Right cardiac atrium (tissue), 5 donors: ENCODE measurements around the gene KAZN. TPM values are rescaled to one million over a fixed set of nuclear protein-coding genes. Genes with fewer than 3 reads are reported as not detected.
"Not testable (repeated sequence)": the region's sequence is repeated elsewhere in the genome, so short reads cannot be mapped to it uniquely, and the experiment has no call there.

Source experiments
- ATAC-seq, 2 donors: fragments of 200-7000 bp; cut with Tn5 transposase; one replicate each; pipeline versions ENCODE4 v1.8.0 to v1.9.1; 2020; ENCODE audit warnings: moderate library complexity in 2 of 2, mild to moderate bottlenecking in 1 of 2
- DNase-seq, 3 donors: peaks; one replicate each; pipeline ENCODE4 v3.0.0-alpha.2; 2020
- H3K27ac ChIP-seq: one replicate; pipeline ENCODE4 v1.5.1; 2013; ENCODE audit warnings: mild to moderate bottlenecking, low read length, control low read depth, moderate library complexity
- H3K27me3 ChIP-seq: one replicate; pipeline ENCODE4 v1.6.1; 2013; ENCODE audit not compliant: control insufficient read depth, insufficient read depth
- H3K4me1 ChIP-seq: one replicate; pipeline ENCODE4 v1.6.1; 2013; ENCODE audit warnings: low read length; ENCODE audit not compliant: control insufficient read depth, insufficient read depth
- H3K4me3 ChIP-seq: one replicate; pipeline ENCODE4 v1.5.1; 2013; ENCODE audit warnings: low read length, control low read depth
- H3K9me3 ChIP-seq: one replicate; pipeline ENCODE4 v1.6.1; 2013; ENCODE audit warnings: low read length; ENCODE audit not compliant: control insufficient read depth
- WGBS: extraction: QIAGEN DNeasy Blood & Tissue Kit; methylation state at CpG from one replicate; pipeline ENCODE4 v1.1.7; 2013; 5-methylcytosine and 5-hydroxymethylcytosine counted together
- intact Hi-C, 4 donors: fragments of 100-400 bp; cut with DNase I; formaldehyde crosslinking; loops; one replicate each; pipeline versions ENCODE4 v1.11.0 to v1.14.0; 2022 to 2023
- polyA plus RNA-seq: library from polyadenylated mRNA; stranded (reverse); fragments of 200-250 nt; gene quantifications from one replicate; pipeline ENCODE4 v1.2.3, GENCODE V29; 2013
- total RNA-seq, 4 donors: library from RNA; stranded (reverse); fragmentation: NEBNext Ultra II Directional; extraction: Animal tissue kit (Norgen Biotek cat#: 25700); gene quantifications; one replicate each; pipeline ENCODE4 v1.2.1, GENCODE V29; 2021
- donor health status: healthy with polysubstance abuse.
- donor health status: DM: no; HTN: yes; CAD: no.
- donor health status: DM: no; HTN: no; CAD: no.
- donor health status: DM: no; HTN: yes; CAD: no; lungs with severe emphysema.
- donor health status: DM: yes; HTN: yes; CAD: no.

The KAZN gene
- total and polyA plus RNA-seq, 5 donors, result 3.7 to 14.9 (median 12.7) TPM

DNA sequence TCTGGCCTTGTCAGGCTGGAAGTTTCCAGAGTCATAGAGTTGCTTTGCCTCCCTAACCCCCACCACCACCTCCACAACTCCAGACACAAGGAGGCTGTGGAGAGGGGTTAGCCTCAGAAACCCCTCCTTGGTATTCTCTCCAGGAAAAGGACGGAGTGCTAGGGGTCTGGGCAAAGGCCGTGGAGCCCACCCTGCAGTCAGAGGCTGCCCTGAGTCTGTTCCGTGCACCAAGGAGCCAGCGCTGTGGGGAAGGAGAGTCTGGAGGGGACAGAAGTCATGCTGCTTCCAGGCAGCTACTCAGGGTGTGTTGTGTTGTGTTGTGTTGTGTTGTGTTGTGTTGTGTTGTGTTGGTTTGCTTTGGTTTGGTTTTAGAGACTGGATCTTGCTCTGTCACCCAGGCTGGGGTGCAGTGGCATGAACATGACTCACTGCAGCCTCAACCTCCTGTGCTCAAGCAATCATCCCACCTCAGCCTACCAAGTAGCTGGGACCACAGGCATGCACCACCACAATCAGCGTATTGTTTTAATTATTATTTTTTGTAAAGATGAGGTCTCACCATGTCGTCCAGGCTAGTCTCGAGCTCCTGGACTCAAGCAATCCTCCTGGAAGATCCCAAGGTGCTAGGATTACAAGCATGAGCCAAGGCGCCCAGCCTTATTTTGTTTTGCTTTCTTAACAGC is 432.9 kb downstream of the KAZN start:
- DNase-seq (peak in 1 of 3 donors; percentile 8), ATAC-seq (no peak)
- Histone ChIP-seq H3K27me3 (no peaks in the 10 kb centered on the region), H3K4me1 (no peaks in the 10 kb centered on the region), H3K4me3 (no peak overlapping the region), H3K27ac (no peak overlapping the region), H3K9me3 (no peaks in the 10 kb centered on the region)
- intact Hi-C loops, result no loop called here
- 96% methylated on average over 8 of the region's 8 CpGs for WGBS

DNA sequence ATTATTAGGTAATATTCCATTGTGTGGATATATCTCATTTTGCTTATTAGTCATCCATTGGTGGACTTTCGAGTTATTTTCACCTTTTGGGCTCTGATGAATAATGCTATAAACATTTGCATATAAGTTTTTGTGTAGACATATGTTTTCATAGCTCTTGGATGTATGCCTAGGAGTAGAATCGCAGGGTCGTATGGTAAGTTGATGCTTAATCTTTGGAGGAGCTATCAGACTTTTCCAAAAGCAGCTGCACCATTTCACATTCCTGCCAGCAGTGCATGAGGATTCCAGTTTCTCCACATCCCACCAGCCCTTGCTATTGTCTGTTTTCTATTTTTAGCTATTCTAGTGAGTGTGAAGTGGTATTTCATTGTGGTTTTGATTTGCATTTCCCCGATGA is 434.8 kb downstream of the KAZN start:
- no peaks in the 10 kb centered on the region for H3K9me3 ChIP-seq
- ATAC-seq, result no peak
- DNase-seq, result no peak
- intact Hi-C loops, result no loop called here
- H3K27me3 ChIP-seq, result no peaks in the 10 kb centered on the region
- H3K4me1 ChIP-seq, result no peaks in the 10 kb centered on the region
- no peak overlapping the region for H3K4me3 ChIP-seq
- H3K27ac ChIP-seq, result no peak overlapping the region
- 64% methylated on average over 4 of the region's 4 CpGs for WGBS

DNA sequence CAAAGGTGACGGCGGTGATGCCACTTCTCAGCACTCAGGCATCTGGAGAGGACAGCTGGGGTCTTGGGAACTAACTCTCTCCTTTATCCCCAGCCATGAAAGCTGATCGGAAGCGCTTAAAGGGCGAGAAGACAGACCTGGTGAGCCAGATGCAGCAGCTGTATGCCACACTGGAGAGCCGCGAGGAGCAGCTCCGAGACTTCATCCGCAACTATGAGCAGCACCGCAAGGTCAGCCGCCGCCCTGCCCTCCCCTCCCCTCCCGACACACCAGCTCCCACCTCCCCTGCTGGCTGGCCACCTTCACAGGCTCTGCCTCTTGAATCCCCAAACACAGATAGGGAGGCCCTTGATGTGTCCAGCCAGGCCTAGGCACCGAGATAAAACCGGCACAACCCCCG is 436.2 kb downstream of the KAZN start:
- peak in 1 of 3 donors; percentile 34 for DNase-seq
- Histone ChIP-seq H3K4me3 (no peak overlapping the region), H3K27me3 (no peaks in the 10 kb centered on the region), H3K27ac (no peak overlapping the region), H3K9me3 (no peaks in the 10 kb centered on the region), H3K4me1 (no peaks in the 10 kb centered on the region)
- intact Hi-C loops, result no loop called here
- no peak for ATAC-seq
- WGBS, result 94% methylated on average over 16 of the region's 16 CpGs

DNA sequence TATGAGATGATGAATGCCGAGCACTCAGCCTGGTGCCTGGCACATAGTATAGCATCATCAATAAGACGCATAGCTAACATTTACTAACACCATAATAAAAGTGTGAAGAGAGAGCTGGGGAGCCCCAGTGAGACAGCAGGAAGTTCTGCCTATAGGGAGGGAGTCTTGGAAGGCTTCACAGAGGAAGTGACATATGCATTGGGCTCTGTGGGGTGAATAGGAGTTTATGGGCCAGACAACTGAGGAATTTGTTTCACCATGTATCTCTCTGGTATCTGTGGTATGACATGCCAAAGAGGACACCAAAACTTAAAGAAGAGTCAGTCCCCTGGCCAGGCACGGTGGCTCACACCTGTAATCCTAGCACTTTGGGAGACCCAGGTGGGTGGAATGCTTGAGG is 436.8 kb downstream of the KAZN start:
- intact Hi-C loops, result no loop called here

DNA sequence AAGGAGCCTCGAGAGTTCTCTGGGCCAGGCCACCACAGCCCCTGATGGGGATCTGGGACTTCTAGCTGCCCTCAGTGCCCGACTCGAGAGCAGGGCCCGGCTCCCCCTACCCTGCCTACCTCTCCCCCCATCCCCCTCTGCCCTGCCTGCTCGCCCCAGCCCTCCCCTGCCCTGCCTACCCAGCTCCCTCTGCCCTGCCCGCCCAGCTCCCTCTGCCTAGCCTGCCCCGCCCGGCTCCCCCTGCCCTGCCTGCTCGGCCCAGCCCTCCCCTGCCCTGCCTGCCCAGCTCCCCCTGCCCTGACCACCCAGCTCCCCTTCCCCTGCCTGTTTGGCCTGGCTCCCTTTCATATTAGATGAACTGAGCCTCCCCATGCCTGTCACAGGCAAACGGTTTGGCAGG is 437.6 kb downstream of the KAZN start:
- 76% methylated on average over 10 of the region's 10 CpGs for WGBS
- no peaks in the 10 kb centered on the region for H3K4me1 ChIP-seq
- no peak overlapping the region for H3K4me3 ChIP-seq
- ATAC-seq (no peak), DNase-seq (peak in 1 of 3 donors; percentile 57)
- no peaks in the 10 kb centered on the region for H3K9me3 ChIP-seq
- intact Hi-C loops, result no loop called here
- no peaks in the 10 kb centered on the region for H3K27me3 ChIP-seq
- no peak overlapping the region for H3K27ac ChIP-seq

More for the DNA sequence above, 436.8 kb downstream of the KAZN start:
- Histone ChIP-seq H3K4me3 (no peak overlapping the region), H3K27me3 (no peaks in the 10 kb centered on the region), H3K4me1 (no peaks in the 10 kb centered on the region), H3K27ac (no peak overlapping the region), H3K9me3 (no peaks in the 10 kb centered on the region)
- DNase-seq, result no peak
- WGBS, result 99% methylated on average over 3 of the region's 3 CpGs
- ATAC-seq, result no peak

DNA sequence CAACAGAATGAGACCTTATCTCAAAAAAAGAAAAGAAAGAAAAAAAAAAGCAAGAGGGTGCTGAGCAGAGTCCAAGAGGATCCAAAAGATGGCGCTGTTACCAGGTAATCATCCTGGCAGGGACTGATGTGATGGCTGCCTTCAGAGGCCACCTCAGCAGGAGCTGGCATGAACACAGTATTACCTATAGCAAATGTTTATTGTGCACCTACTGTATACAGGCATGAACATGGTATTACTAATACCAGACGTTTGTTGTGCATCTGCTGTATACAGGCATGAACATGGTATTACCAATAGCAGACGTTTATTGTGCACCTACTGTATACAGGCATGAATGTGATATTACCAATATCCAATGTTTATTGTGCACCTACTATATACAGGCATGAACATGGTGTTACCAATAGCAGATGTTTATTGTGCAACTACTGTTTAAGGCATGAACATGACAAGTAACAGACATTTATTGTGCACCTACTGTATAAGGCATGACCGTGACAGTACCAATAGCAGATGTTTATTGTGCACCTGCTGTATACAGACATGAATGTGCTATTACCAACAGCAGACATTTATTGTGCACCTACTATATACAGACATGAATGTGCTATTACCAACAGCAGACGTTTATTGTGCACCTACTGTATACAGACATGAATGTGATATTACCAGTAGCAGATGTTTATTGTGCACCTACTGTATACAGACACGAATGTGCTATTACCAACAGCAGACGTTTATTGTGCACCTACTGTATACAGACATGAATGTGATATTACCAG is 439.9 kb downstream of the KAZN start:
- intact Hi-C loops, result no loop called here
- H3K9me3 ChIP-seq, result no peaks in the 10 kb centered on the region
- WGBS, result 92% methylated on average over 7 of the region's 7 CpGs

DNA sequence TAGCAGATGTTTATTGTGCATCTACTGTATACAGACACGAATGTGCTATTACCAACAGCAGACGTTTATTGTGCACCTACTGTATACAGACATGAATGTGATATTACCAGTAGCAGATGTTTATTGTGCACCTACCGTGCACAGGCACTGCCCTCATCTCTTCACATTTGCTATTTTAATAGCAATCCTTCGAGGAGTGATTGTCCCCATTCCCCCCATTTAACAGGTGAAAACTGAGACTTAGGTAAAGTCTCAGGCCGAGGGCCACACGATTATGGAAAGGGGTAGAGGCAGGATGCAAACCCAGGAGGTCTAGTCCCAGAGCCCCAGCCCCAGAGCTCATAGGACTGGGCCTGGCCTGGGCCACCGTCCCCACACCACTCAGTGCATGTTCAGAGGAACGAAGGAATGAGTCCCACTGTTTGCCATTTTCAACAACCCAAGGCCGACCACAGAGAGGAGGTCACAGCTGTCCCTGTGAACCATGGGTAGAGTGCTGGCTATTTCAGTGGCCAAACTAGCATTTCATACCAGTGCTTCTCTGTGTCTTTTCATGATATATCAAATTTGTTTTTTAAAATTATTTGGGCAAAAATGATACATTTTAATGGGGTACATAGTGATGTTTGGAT is 440.6 kb downstream of the KAZN start:
- 92% methylated on average over 9 of the region's 9 CpGs for WGBS
- Histone ChIP-seq H3K4me1 (no peaks in the 10 kb centered on the region), H3K27me3 (no peaks in the 10 kb centered on the region), H3K4me3 (no peak overlapping the region), H3K9me3 (no peaks in the 10 kb centered on the region), H3K27ac (no peak overlapping the region)
- intact Hi-C loops, result no loop called here
- no peak for DNase-seq
- no peak for ATAC-seq

More for the DNA sequence above, 439.9 kb downstream of the KAZN start:
- Histone ChIP-seq H3K4me1 (no peaks in the 10 kb centered on the region), H3K4me3 (no peak overlapping the region), H3K27ac (no peak overlapping the region), H3K27me3 (no peaks in the 10 kb centered on the region)
- no peak for ATAC-seq
- no peak for DNase-seq

DNA sequence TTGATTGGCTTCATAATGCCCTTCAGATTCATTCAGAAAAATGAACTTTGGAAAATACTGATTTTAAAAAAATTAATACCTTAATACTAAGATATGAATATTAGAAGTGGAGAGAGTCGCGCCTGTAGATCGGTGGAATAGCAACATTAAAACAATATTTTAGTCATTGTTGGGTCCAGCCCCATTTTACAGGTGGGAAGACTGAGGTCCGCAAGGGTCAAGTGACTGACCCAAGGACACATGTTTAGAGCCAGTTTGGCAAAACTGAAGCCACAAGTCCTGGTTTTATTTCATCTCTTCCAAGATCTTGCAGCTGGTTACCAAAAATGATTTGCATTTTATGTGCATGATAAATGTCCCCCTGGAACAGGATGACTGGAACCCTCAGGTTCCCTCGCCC is 441.4 kb downstream of the KAZN start:
- DNase-seq (no peak), ATAC-seq (no peak)
- no peaks in the 10 kb centered on the region for H3K4me1 ChIP-seq
- H3K9me3 ChIP-seq, result no peaks in the 10 kb centered on the region
- 98% methylated on average over 5 of the region's 5 CpGs for WGBS
- no peak overlapping the region for H3K4me3 ChIP-seq
- intact Hi-C loops, result loop anchor here in 2 of 4 donors (10.0 kb wide), 2 partner anchors 925 to 1075 kb away; no protein-coding TSS in a partner anchor
- H3K27ac ChIP-seq, result no peak overlapping the region
- no peaks in the 10 kb centered on the region for H3K27me3 ChIP-seq

DNA sequence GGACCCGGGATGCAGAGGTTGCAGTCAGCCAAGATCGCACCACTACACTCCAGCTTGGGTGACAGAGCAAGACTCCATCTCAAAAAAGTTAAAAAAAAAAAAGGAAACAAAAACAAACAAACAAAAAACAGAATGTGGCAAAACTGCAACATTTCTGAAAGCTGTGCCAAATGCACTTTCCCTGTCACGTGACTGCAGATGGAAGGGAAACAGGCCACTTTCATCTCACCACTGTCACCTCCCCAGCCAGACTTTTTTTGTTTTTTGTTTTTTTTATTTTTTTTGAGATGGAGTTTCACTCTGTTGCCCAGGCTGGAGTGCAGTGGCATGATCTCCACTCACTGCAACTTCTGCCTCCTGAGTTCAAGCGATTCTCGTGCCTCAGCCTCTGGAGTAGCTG is 442.2 kb downstream of the KAZN start:
- H3K4me3 ChIP-seq, ATAC-seq, H3K27ac ChIP-seq, H3K9me3 ChIP-seq, DNase-seq, H3K4me1 ChIP-seq, H3K27me3 ChIP-seq: not testable (repeated sequence)
- 82% methylated on average over 5 of the region's 5 CpGs for WGBS
- intact Hi-C loops, result loop anchor here in 2 of 4 donors (10.0 kb wide), 2 partner anchors 926 to 1076 kb away; no protein-coding TSS in a partner anchor

DNA sequence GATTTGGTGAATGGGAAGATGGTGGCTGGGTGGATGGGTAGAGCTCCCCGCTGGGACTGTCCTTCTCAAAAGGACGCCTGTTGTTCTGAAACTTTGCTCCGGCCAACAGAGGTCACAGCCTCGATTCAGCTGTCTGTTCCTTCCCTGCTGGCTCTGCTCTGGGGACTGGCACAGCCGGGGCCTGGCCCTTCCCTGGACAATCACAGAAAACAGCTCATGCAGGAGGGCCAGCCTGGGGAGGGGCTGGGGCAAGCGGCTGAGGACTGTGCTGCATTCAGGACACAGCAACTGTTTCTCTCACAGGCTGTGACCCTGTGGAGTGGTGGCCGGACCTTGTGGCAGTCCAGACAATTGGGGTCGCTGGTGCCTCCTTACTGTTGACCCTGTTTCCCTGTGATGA is 444.4 kb downstream of the KAZN start:
- intact Hi-C loops, result loop anchor here in 2 of 4 donors (10.0 kb wide), 2 partner anchors 928 to 1078 kb away; no protein-coding TSS in a partner anchor
- H3K9me3 ChIP-seq, result no peaks in the 10 kb centered on the region
- no peak for ATAC-seq
- WGBS, result 78% methylated on average over 8 of the region's 8 CpGs
- peak in 1 of 3 donors; percentile 52 for DNase-seq
- no peak overlapping the region for H3K4me3 ChIP-seq
- H3K27me3 ChIP-seq, result no peaks in the 10 kb centered on the region
- no peak overlapping the region for H3K27ac ChIP-seq
- no peaks in the 10 kb centered on the region for H3K4me1 ChIP-seq

DNA sequence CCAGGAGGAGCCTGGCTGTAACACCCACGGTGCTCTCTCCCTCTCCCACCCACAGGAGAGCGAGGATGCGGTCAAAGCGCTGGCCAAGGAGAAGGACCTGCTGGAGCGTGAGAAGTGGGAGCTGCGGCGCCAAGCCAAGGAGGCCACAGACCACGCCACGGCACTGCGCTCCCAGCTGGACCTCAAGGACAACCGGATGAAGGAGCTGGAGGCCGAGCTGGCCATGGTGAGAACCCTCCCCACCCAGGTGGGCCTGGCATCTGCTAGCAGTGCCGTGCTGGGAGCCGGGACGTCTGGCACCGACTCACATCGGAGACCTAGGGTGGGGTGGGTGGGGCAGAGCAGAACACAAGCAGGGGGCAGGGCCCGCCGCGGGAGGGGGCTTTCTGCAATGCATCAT is 445.4 kb downstream of the KAZN start:
- peak in 1 of 3 donors; percentile 37 for DNase-seq
- no peak overlapping the region for H3K4me3 ChIP-seq
- H3K9me3 ChIP-seq, result no peaks in the 10 kb centered on the region
- no peak overlapping the region for H3K27ac ChIP-seq
- WGBS, result 93% methylated on average over 20 of the region's 20 CpGs
- intact Hi-C loops, result loop anchor here in 2 of 4 donors (10.0 kb wide), 2 partner anchors 929 to 1079 kb away; no protein-coding TSS in a partner anchor
- no peak for ATAC-seq
- no peaks in the 10 kb centered on the region for H3K27me3 ChIP-seq
- no peaks in the 10 kb centered on the region for H3K4me1 ChIP-seq
